IMR-90 (cell line): Measurements from ENCODE around the gene TRAPPC14. TPM values are rescaled to one million over a fixed set of nuclear protein-coding genes. Genes with fewer than 3 reads are reported as not detected.

Source experiments
- ATAC-seq: fragments of 200-7000 bp; cut with Tn5 transposase; 2 replicates; pipeline ENCODE4 v1.9.1; 2020; ENCODE audit warnings: low read depth, mild to moderate bottlenecking, moderate library complexity
- BruUV-seq: library from RNA; stranded (reverse); fragments of 400-500 nt; replicated peaks from 2 replicates; lab custom pipeline; 2021; lab: Mats Ljungman, UMichigan
- CTCF ChIA-PET: fragments of 300-600 bp; formaldehyde crosslinking; extraction: SDS; loops from one replicate; lab custom pipeline; 2021; ENCODE audit warnings: antibody characterized with exemption; lab: Yijun Ruan, JAX
- POLR2A ChIA-PET: fragments of 300-600 bp; sonication (Branson Sonifier 250); formaldehyde crosslinking; loops from one replicate; lab custom pipeline; 2022; ENCODE audit warnings: antibody characterized with exemption; ENCODE audit not compliant: unreplicated experiment; lab: Charles Lee
- DNase-seq: peaks from one replicate; pipeline ENCODE4 v3.0.0; 2013
- H2AFZ ChIP-seq: replicated peaks from 2 replicates; pipeline ENCODE3; 2013; ENCODE audit warnings: low read length, mild to moderate bottlenecking; ENCODE audit not compliant: poor library complexity
- H2AK5ac ChIP-seq: 2 replicates; pipeline ENCODE4 v1.6.1; 2013; ENCODE audit warnings: low read depth, low read length, inconsistent platforms
- H2AK9ac ChIP-seq: replicated peaks from 2 replicates; pipeline ENCODE3; 2013; ENCODE audit warnings: mild to moderate bottlenecking, low read depth, low read length, moderate library complexity; ENCODE audit not compliant: poor library complexity
- H2BK120ac ChIP-seq: 2 replicates; pipeline ENCODE4 v1.6.1; 2013; ENCODE audit warnings: low read depth, low read length, inconsistent platforms
- H2BK15ac ChIP-seq: 3 replicates; pipeline ENCODE4 v1.6.1; 2013; ENCODE audit warnings: low read depth, low read length, inconsistent platforms
- H2BK20ac ChIP-seq: 2 replicates; pipeline ENCODE4 v1.6.1; 2013; ENCODE audit warnings: low read depth, mild to moderate bottlenecking, inconsistent platforms, low read length, moderate library complexity
- H2BK5ac ChIP-seq: 2 replicates; pipeline ENCODE4 v1.6.1; 2013; ENCODE audit warnings: mild to moderate bottlenecking, low read depth, low read length, inconsistent platforms; ENCODE audit not compliant: poor library complexity, severe bottlenecking
- H3K14ac ChIP-seq: replicated peaks from 2 replicates; pipeline ENCODE4 v1.6.1; 2013; ENCODE audit warnings: low read depth, low read length, inconsistent platforms
- H3K18ac ChIP-seq: 2 replicates; pipeline ENCODE4 v1.6.1; 2013; ENCODE audit warnings: low read depth, low read length, control low read depth
- H3K23ac ChIP-seq: 2 replicates; pipeline ENCODE4 v1.6.1; 2013; ENCODE audit warnings: low read depth, low read length, inconsistent platforms
- H3K27ac ChIP-seq: 2 replicates; pipeline ENCODE4 v1.5.1; 2013; ENCODE audit warnings: mild to moderate bottlenecking, control low read depth, low read length; ENCODE audit not compliant: insufficient read depth
- H3K27me3 ChIP-seq: 2 replicates; pipeline ENCODE4 v1.6.1; 2013; ENCODE audit warnings: low read length; ENCODE audit not compliant: control insufficient read depth, insufficient read depth
- H3K36me3 ChIP-seq: 2 replicates; pipeline ENCODE4 v1.6.1; 2013; ENCODE audit warnings: low read length, mixed read lengths; ENCODE audit not compliant: control insufficient read depth, insufficient read depth
- H3K4ac ChIP-seq: 2 replicates; pipeline ENCODE4 v1.6.1; 2013; ENCODE audit warnings: low read depth, low read length, inconsistent platforms
- H3K4me1 ChIP-seq: 2 replicates; pipeline ENCODE4 v1.6.1; 2013; ENCODE audit warnings: low read length, mixed read lengths; ENCODE audit not compliant: control insufficient read depth, insufficient read depth
- H3K4me2 ChIP-seq: 2 replicates; pipeline ENCODE4 v1.6.1; 2013; ENCODE audit warnings: low read depth, mild to moderate bottlenecking, control low read depth, low read length, moderate library complexity
- H3K4me3 ChIP-seq: 2 replicates; pipeline ENCODE4 v1.5.1; 2013; ENCODE audit warnings: low read depth, mild to moderate bottlenecking, control low read depth, low read length, moderate library complexity; ENCODE audit not compliant: insufficient read depth
- H3K56ac ChIP-seq: 2 replicates; pipeline ENCODE4 v1.6.1; 2013; ENCODE audit warnings: low read length, inconsistent platforms; ENCODE audit not compliant: insufficient read depth; ENCODE audit errors: extremely low read depth
- H3K79me1 ChIP-seq, 2 experiments: 2 replicates each; pipeline ENCODE4 v1.6.1; 2013; ENCODE audit warnings: low read length in 2 of 2, inconsistent platforms in 1 of 2, low read depth in 1 of 2
- H3K9ac ChIP-seq: 2 replicates; pipeline ENCODE4 v1.6.1; 2013; ENCODE audit warnings: low read depth, low read length, control low read depth
- H3K9me1 ChIP-seq: 2 replicates; pipeline ENCODE4 v1.6.1; 2013; ENCODE audit warnings: low read length, inconsistent platforms; ENCODE audit not compliant: insufficient read depth
- H3K9me3 ChIP-seq: 2 replicates; pipeline ENCODE4 v1.6.1; 2013; ENCODE audit warnings: low read length; ENCODE audit not compliant: control insufficient read depth, insufficient read depth
- H4K20me1 ChIP-seq: 2 replicates; pipeline ENCODE4 v1.6.1; 2013; ENCODE audit warnings: low read length, inconsistent platforms; ENCODE audit not compliant: insufficient read depth
- H4K5ac ChIP-seq: 2 replicates; pipeline ENCODE4 v1.6.1; 2013; ENCODE audit warnings: mild to moderate bottlenecking, low read depth, low read length, control low read depth
- H4K8ac ChIP-seq, 2 experiments: 2 replicates each; pipeline ENCODE4 v1.6.1; 2013; ENCODE audit warnings: low read depth in 2 of 2, low read length in 2 of 2, control low read depth in 1 of 2, inconsistent platforms in 1 of 2
- H4K91ac ChIP-seq: 2 replicates; pipeline ENCODE4 v1.6.1; 2013; ENCODE audit warnings: low read depth, low read length, inconsistent platforms; ENCODE audit not compliant: insufficient read depth
- BHLHE40 ChIP-seq: fragments of 150-350 bp; IDR thresholded peaks from 2 replicates; pipeline ENCODE4 v1.6.1; 2016; ENCODE audit warnings: mild to moderate bottlenecking, low read depth, low read length
- CEBPB ChIP-seq: IDR thresholded peaks from 2 replicates; pipeline ENCODE4 v1.6.1; 2012; ENCODE audit warnings: low read depth, low read length, improper control_type of control experiment
- CHD1 ChIP-seq: IDR thresholded peaks from 2 replicates; pipeline ENCODE4 v1.6.1; 2012; ENCODE audit warnings: low read depth, low read length, improper control_type of control experiment
- FOS ChIP-seq: fragments of 150-350 bp; IDR thresholded peaks from 2 replicates; pipeline ENCODE4 v1.6.1; 2016; ENCODE audit warnings: low read depth, low read length
- MAFK ChIP-seq: IDR thresholded peaks from 2 replicates; pipeline ENCODE4 v1.6.1; 2012; ENCODE audit warnings: low read depth, low read length, improper control_type of control experiment
- MAZ ChIP-seq: IDR thresholded peaks from 2 replicates; pipeline ENCODE4 v1.6.1; 2012; ENCODE audit warnings: low read depth, mild to moderate bottlenecking, low read length, improper control_type of control experiment, moderate library complexity, borderline replicate concordance
- MXI1 ChIP-seq: IDR thresholded peaks from 2 replicates; pipeline ENCODE4 v1.6.1; 2012; ENCODE audit warnings: low read depth, mild to moderate bottlenecking, low read length, moderate library complexity, borderline replicate concordance
- NFE2L2 ChIP-seq: fragments of 150-350 bp; IDR thresholded peaks from 2 replicates; pipeline ENCODE4 v1.6.1; 2016; ENCODE audit warnings: low read depth, mild to moderate bottlenecking, low read length
- POLR2A ChIP-seq: IDR thresholded peaks from 2 replicates; pipeline ENCODE4 v1.6.1; 2012; ENCODE audit warnings: mild to moderate bottlenecking, low read depth, low read length
- RAD21 ChIP-seq: IDR thresholded peaks from 2 replicates; pipeline ENCODE4 v1.6.1; 2012; ENCODE audit warnings: low read length, improper control_type of control experiment
- RCOR1 ChIP-seq: IDR thresholded peaks from 2 replicates; pipeline ENCODE4 v1.6.1; 2012; ENCODE audit warnings: mild to moderate bottlenecking, low read length, improper control_type of control experiment; ENCODE audit not compliant: insufficient replicate concordance
- RFX5 ChIP-seq: IDR thresholded peaks from 2 replicates; pipeline ENCODE4 v1.8.0; 2012; ENCODE audit warnings: low read depth, mild to moderate bottlenecking, low read length, moderate library complexity
- SMC3 ChIP-seq: fragments of 150-350 bp; IDR thresholded peaks from 2 replicates; pipeline ENCODE4 v1.6.1; 2016; ENCODE audit warnings: low read depth, mild to moderate bottlenecking, antibody characterized with exemption, low read length, moderate library complexity
- WGBS, 2 experiments: methylation state at CpG; one replicate each; pipeline versions ENCODE4 v1.1.5 to v1.1.7; 2013; ENCODE audit warnings: missing lambda C conversion rate in 2 of 2; ENCODE audit not compliant: insufficient read length in 1 of 2; ENCODE audit errors: extremely low coverage in 2 of 2; 5-methylcytosine and 5-hydroxymethylcytosine counted together
- dilution Hi-C: fragments of 300-500 bp; cut with HindIII; formaldehyde crosslinking; loops from one replicate; pipeline ENCODE4 v1.14.3; 2018; ENCODE audit warnings: low sequenced_read_pairs; ENCODE audit not compliant: unreplicated experiment
- in situ Hi-C: fragments of 300-500 bp; cut with MboI; formaldehyde crosslinking; loops from 3 replicates; pipeline ENCODE4 v1.14.3; 2019; ENCODE audit warnings: low sequenced_read_pairs, inconsistent platforms, mixed read lengths
- intact Hi-C: fragments of 100-400 bp; cut with micrococcal nuclease; formaldehyde crosslinking; loops from 2 replicates; pipeline ENCODE4 v1.10.0; 2022
- polyA plus RNA-seq, 3 experiments: library from polyadenylated mRNA; depleted of rRNA; stranded (reverse); fragments of >200 nt; gene quantifications; 2 replicates each; pipeline ENCODE4 v1.2.3, GENCODE V29; 2012; ENCODE audit warnings: low replicate concordance in 1 of 3
- total RNA-seq: library from RNA; depleted of rRNA; stranded (reverse); fragments of >200 nt; gene quantifications from 2 replicates; pipeline ENCODE4 v1.2.3, GENCODE V29; 2012
- TF ChIP-seq, protein P1 (sequence below): conservative IDR thresholded peaks from 2 replicates; pipeline ENCODE4 v1.5.1; 2012; ENCODE audit warnings: mild to moderate bottlenecking, low read depth, low read length, improper control_type of control experiment
- TF ChIP-seq, protein P2 (sequence below): fragments of 150-350 bp; IDR thresholded peaks from 2 replicates; pipeline ENCODE4 v1.6.1; 2016; ENCODE audit warnings: low read depth, mild to moderate bottlenecking, low read length, moderate library complexity, borderline replicate concordance
- TF ChIP-seq, protein P3 (sequence below): fragments of 150-350 bp; IDR thresholded peaks from 2 replicates; pipeline ENCODE4 v1.6.1; 2017; ENCODE audit warnings: mild to moderate bottlenecking, antibody characterized with exemption, low read length, low read depth

Gene TRAPPC14
- total and polyA plus RNA-seq, 2 of the 4 experiments (the other 2 are of a cell fraction), result 4.5 to 15.9 TPM

- H3K4me2 ChIP-seq, result peak overlapping the region; percentile 80
Observed at GRCh38 chr7:100159099-100159623, 638 bp upstream of the TRAPPC14 start.

More at GRCh38 chr7:100159099-100159623, 638 bp upstream of the TRAPPC14 start:
- H4K8ac ChIP-seq, result peak overlapping the region; percentile 94 to 99
- peaks cover 16% of the 10 kb centered on the region for H4K20me1 ChIP-seq
- H3K4ac ChIP-seq, result peak overlapping the region; percentile 78
- peak overlapping the region; percentile 73 for H3K9ac ChIP-seq
- ChIA-PET CTCF (no interaction called here), POLR2A (interaction anchor here (0.6 kb wide), 1 partner anchor 12 kb away, joined by 4 read pairs; no protein-coding TSS in a partner anchor)
- peak overlapping the region; percentile 80 for H3K27ac ChIP-seq
- peak overlapping the region; percentile 71; the same call in 1 of the 2 replicates for H3K18ac ChIP-seq
- intact Hi-C loops, result no loop called here
- 0 out of 2 replicates have a peak overlapping the region, but pooled peaks have one; percentile 17 for H3K23ac ChIP-seq
- dilution Hi-C loops, result no loop called here
- H2BK20ac ChIP-seq, result no peak overlapping the region
- in situ Hi-C loops, result no loop called here
- peaks cover 6% of the 10 kb centered on the region for H3K4me1 ChIP-seq
- peaks cover 2% of the 10 kb centered on the region; the same call in 1 of the 2 replicates for H3K9me1 ChIP-seq
- no peaks in the 10 kb centered on the region for H3K9me3 ChIP-seq
- ATAC-seq (no peak), DNase-seq (no peak)
- peak overlapping the region; percentile 47 for H2BK120ac ChIP-seq
- peak overlapping the region; percentile 33; the same call in 1 of the 2 replicates for H3K56ac ChIP-seq
- H3K27me3 ChIP-seq, result no peaks in the 10 kb centered on the region
- no peak for TF ChIP-seq RAD21
- TF ChIP-seq, protein P1, sequence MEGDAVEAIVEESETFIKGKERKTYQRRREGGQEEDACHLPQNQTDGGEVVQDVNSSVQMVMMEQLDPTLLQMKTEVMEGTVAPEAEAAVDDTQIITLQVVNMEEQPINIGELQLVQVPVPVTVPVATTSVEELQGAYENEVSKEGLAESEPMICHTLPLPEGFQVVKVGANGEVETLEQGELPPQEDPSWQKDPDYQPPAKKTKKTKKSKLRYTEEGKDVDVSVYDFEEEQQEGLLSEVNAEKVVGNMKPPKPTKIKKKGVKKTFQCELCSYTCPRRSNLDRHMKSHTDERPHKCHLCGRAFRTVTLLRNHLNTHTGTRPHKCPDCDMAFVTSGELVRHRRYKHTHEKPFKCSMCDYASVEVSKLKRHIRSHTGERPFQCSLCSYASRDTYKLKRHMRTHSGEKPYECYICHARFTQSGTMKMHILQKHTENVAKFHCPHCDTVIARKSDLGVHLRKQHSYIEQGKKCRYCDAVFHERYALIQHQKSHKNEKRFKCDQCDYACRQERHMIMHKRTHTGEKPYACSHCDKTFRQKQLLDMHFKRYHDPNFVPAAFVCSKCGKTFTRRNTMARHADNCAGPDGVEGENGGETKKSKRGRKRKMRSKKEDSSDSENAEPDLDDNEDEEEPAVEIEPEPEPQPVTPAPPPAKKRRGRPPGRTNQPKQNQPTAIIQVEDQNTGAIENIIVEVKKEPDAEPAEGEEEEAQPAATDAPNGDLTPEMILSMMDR, result no peak
- no peak for TF ChIP-seq CHD1
- TF ChIP-seq MAZ, result no peak
- no peak for TF ChIP-seq BHLHE40
- no peak for TF ChIP-seq NFE2L2
- no peak for TF ChIP-seq MAFK
- TF ChIP-seq, protein P2, sequence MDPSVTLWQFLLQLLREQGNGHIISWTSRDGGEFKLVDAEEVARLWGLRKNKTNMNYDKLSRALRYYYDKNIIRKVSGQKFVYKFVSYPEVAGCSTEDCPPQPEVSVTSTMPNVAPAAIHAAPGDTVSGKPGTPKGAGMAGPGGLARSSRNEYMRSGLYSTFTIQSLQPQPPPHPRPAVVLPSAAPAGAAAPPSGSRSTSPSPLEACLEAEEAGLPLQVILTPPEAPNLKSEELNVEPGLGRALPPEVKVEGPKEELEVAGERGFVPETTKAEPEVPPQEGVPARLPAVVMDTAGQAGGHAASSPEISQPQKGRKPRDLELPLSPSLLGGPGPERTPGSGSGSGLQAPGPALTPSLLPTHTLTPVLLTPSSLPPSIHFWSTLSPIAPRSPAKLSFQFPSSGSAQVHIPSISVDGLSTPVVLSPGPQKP, result no peak
- TF ChIP-seq, protein P3, sequence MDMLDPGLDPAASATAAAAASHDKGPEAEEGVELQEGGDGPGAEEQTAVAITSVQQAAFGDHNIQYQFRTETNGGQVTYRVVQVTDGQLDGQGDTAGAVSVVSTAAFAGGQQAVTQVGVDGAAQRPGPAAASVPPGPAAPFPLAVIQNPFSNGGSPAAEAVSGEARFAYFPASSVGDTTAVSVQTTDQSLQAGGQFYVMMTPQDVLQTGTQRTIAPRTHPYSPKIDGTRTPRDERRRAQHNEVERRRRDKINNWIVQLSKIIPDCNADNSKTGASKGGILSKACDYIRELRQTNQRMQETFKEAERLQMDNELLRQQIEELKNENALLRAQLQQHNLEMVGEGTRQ, result no peak
- TF ChIP-seq CEBPB, result no peak
- no peak for TF ChIP-seq RFX5
- TF ChIP-seq POLR2A, result no peak
- no peak for TF ChIP-seq SMC3
- TF ChIP-seq MXI1, result no peak
- no peak for TF ChIP-seq RCOR1
- no peak for TF ChIP-seq FOS
- H3K4me3 ChIP-seq, result peak overlapping the region; percentile 77
- no TSS peak for BruUV-seq
- WGBS, 2 experiments, result no CpG with 5 or more reads among the region's 7 CpGs
- H2AK5ac ChIP-seq, result peak overlapping the region; percentile 52
- H3K14ac ChIP-seq, result peak overlapping the region; percentile 66
- peak overlapping the region; percentile 63 for H2BK5ac ChIP-seq
- peak overlapping the region; percentile 46 for H4K91ac ChIP-seq
- H2AK9ac ChIP-seq, result peak overlapping the region; percentile 87
- peaks cover 12 to 40% of the 10 kb centered on the region in 2 experiments for H3K79me1 ChIP-seq
- peaks cover 28% of the 10 kb centered on the region for H3K36me3 ChIP-seq
- peak overlapping the region; percentile 94 for H2AFZ ChIP-seq
- H4K5ac ChIP-seq, result peak overlapping the region; percentile 80
- no peak overlapping the region for H2BK15ac ChIP-seq
